ENCODE results near the gene SMG7.

SMG7 gene

DNA sequence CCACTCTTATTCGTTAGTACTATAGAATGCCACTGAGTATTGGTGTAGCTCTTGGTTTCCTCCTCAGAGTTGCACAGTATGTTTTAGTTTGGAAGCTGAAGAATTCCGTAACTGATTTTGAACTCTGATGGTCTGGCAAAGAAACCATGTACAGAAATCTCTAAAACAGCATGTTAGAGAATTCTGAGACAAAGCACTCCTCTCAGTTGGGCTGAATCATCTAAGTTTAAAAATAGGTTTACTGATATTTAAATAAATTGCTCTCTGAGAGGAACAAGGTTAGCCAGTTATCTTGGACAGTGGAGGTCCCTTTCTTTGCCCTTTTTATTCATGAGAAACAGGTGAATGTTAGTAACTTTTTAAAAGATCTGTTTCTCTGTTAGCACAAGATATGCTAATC, 74.1 kb downstream of the SMG7 start:
- TF ChIP-seq FOXP2 (optimal IDR thresholded peaks at IDR 0.05; ENCODE audit: borderline replicate concordance, extremely low read depth, extremely low read length, insufficient read depth) (no peak), TAF1 (IDR thresholded peaks at IDR 0.05; ENCODE audit: borderline replicate concordance, insufficient read depth, low read length) (no peak), POLR2AphosphoS5 (IDR thresholded peaks at IDR 0.05; ENCODE audit: low read depth, low read length) (no peak), REST (IDR thresholded peaks at IDR 0.05; ENCODE audit: insufficient read depth in 1 of 2, low read depth in 2 of 2, low read length in 2 of 2) (no peak), SIN3A (IDR thresholded peaks at IDR 0.05; ENCODE audit: borderline replicate concordance, insufficient read depth, low read length) (no peak)

- no peak for TF ChIP-seq SIN3A (IDR thresholded peaks at IDR 0.05; ENCODE audit: borderline replicate concordance, insufficient read depth, low read length)
- TF ChIP-seq TAF1 (IDR thresholded peaks at IDR 0.05; ENCODE audit: borderline replicate concordance, insufficient read depth, low read length): no peak
- no peak for TF ChIP-seq REST (IDR thresholded peaks at IDR 0.05; ENCODE audit: insufficient read depth in 1 of 2, low read depth in 2 of 2, low read length in 2 of 2)
- no peak for TF ChIP-seq FOXP2 (optimal IDR thresholded peaks at IDR 0.05; ENCODE audit: borderline replicate concordance, extremely low read depth, extremely low read length, insufficient read depth)
- no peak for TF ChIP-seq POLR2AphosphoS5 (IDR thresholded peaks at IDR 0.05; ENCODE audit: low read depth, low read length)
Measured at GRCh38 chr1:183548116-183548515, 75.8 kb downstream of the SMG7 start.

DNA sequence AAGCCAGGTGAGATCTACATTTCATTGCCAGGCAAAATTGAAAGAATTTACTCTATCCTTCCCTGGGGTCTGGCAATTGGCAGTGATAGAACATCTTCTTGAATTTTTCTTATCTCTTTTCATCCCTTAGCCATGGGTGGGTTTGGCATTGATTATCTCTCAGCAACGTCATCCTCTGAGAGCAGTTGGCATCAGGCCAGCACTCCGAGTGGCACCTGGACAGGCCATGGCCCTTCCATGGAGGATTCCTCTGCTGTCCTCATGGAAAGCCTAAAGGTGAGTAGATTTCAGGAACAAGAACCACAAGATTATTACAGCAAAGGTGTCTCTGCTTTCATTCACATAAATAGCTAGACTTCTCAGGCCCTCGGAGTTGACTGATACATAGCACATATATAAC, 78.6 kb downstream of the SMG7 start:
- TF ChIP-seq TAF1 (IDR thresholded peaks at IDR 0.05; ENCODE audit: borderline replicate concordance, insufficient read depth, low read length) (no peak), SIN3A (IDR thresholded peaks at IDR 0.05; ENCODE audit: borderline replicate concordance, insufficient read depth, low read length) (no peak)

GRCh38 chr1:183551924-183552323, 79.6 kb downstream of the SMG7 start:
- TF ChIP-seq SIN3A (IDR thresholded peaks at IDR 0.05; ENCODE audit: borderline replicate concordance, insufficient read depth, low read length): no peak
- no peak for TF ChIP-seq TAF1 (IDR thresholded peaks at IDR 0.05; ENCODE audit: borderline replicate concordance, insufficient read depth, low read length)
- TF ChIP-seq FOXP2 (optimal IDR thresholded peaks at IDR 0.05; ENCODE audit: borderline replicate concordance, extremely low read depth, extremely low read length, insufficient read depth): no peak
- no peak for TF ChIP-seq POLR2AphosphoS5 (IDR thresholded peaks at IDR 0.05; ENCODE audit: low read depth, low read length)
- TF ChIP-seq REST (IDR thresholded peaks at IDR 0.05; ENCODE audit: insufficient read depth in 1 of 2, low read depth in 2 of 2, low read length in 2 of 2): no peak

DNA sequence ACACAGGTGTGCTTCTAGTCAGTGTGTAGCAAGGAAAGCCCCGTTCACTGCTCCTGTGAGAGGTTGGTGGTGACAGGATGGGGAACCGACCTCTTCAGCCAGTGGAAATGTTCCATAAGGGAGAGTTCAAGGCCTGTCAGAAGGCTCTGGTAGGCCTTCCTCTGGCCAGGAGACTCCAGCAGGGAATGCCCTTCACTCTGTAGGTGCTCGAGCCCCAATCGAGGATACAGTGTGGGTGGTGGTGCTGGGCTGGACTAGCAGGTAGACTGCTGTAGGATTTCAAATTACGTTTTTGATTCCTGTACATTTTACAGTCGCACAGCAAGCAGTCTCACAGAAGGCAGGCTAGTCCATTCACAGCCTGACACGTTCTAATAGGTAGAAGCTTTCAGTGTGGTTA, 80.1 kb downstream of the SMG7 start:
- TF ChIP-seq REST (IDR thresholded peaks at IDR 0.05; ENCODE audit: insufficient read depth in 1 of 2, low read depth in 2 of 2, low read length in 2 of 2) (no peak), TAF1 (IDR thresholded peaks at IDR 0.05; ENCODE audit: borderline replicate concordance, insufficient read depth, low read length) (no peak), SIN3A (IDR thresholded peaks at IDR 0.05; ENCODE audit: borderline replicate concordance, insufficient read depth, low read length) (no peak), FOXP2 (optimal IDR thresholded peaks at IDR 0.05; ENCODE audit: borderline replicate concordance, extremely low read depth, extremely low read length, insufficient read depth) (no peak), POLR2AphosphoS5 (IDR thresholded peaks at IDR 0.05; ENCODE audit: low read depth, low read length) (no peak)
